ENCODE results near the gene STARD3.

GRCh38 chr17:39618956-39619785 is 17.8 kb upstream of the STARD3 start:
- no peak for TF ChIP-seq POLR2AphosphoS5 (IDR thresholded peaks at IDR 0.05)
- TF ChIP-seq, protein P1, sequence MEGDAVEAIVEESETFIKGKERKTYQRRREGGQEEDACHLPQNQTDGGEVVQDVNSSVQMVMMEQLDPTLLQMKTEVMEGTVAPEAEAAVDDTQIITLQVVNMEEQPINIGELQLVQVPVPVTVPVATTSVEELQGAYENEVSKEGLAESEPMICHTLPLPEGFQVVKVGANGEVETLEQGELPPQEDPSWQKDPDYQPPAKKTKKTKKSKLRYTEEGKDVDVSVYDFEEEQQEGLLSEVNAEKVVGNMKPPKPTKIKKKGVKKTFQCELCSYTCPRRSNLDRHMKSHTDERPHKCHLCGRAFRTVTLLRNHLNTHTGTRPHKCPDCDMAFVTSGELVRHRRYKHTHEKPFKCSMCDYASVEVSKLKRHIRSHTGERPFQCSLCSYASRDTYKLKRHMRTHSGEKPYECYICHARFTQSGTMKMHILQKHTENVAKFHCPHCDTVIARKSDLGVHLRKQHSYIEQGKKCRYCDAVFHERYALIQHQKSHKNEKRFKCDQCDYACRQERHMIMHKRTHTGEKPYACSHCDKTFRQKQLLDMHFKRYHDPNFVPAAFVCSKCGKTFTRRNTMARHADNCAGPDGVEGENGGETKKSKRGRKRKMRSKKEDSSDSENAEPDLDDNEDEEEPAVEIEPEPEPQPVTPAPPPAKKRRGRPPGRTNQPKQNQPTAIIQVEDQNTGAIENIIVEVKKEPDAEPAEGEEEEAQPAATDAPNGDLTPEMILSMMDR (IDR thresholded peaks at IDR 0.05): no peak
- no peak for TF ChIP-seq POLR2A (IDR thresholded peaks at IDR 0.05; ENCODE audit: low read depth)
- no peak for TF ChIP-seq EP300 (IDR thresholded peaks at IDR 0.05)

Data from esophagus muscularis mucosa (tissue), 4 donors.